ENCODE data around the gene TMEM125. TPM values are rescaled to one million over a fixed set of nuclear protein-coding genes. Genes with fewer than 3 reads are reported as not detected.

The TMEM125 gene
- total RNA-seq, 1 donor from 2014 or later: 0.64 TPM

DNA sequence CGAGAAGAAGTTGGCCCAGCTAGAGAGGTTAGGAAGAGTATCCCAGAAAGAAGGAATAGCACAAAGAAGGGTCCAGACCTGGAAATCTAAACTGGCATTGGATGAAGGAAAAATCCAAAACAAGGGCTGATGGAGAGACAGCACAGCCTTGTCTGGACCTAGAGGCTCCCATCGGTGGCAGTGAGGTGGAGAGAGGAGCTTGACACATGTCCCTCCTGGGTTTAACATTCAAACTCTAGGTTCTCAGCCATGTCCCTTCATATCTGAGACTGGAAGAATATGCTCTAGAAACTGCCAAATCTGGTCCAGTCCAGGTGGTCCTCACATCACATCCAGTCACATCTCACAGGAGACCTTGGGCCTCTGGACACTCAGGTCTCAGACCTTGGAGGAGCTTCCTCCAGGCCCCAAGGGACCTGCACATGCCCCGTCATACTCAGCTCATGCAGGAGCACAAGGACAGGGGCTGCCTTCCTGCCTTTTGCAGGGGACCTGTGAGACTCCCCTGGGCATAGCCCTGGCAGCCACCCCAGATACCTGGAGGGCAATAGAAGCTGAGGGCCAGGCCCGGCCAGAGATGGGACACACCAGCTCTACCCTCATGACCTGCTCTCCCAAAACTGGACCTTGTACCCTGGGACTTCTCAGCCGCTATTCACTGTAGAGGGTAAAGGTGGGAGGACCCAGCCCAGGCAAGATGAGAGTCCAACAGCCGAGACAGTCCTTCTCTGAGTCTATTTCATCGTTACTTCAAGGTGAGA is 7.5 kb downstream of the TMEM125 start:
- H3K36me3 ChIP-seq (ENCODE audit: insufficient read depth, low read length): no peaks in the 10 kb centered on the region
- H3K9ac ChIP-seq (ENCODE audit: low read length): no peak overlapping the region
- FAIRE-seq (no peak), DNase-seq (ENCODE audit: low read depth) (no peak)
- peaks cover 9% of the 10 kb centered on the region for H3K9me3 Mint-ChIP-seq (ENCODE audit: unreplicated experiment)
- H3K79me2 ChIP-seq (ENCODE audit: insufficient read depth, low read length): no peaks in the 10 kb centered on the region
- H3K27ac Mint-ChIP-seq (ENCODE audit: unreplicated experiment): no peak overlapping the region
- H3K27ac ChIP-seq (ENCODE audit: low read depth, low read length): no peak overlapping the region
- no peaks in the 10 kb centered on the region for H4K20me1 ChIP-seq (ENCODE audit: insufficient read depth, low read length)
- peaks cover 2% of the 10 kb centered on the region for H3K36me3 Mint-ChIP-seq (ENCODE audit: low read depth, unreplicated experiment)
- H3K27me3 Mint-ChIP-seq (ENCODE audit: low read depth, unreplicated experiment): peaks cover 16% of the 10 kb centered on the region
- H3K9me3 ChIP-seq (ENCODE audit: insufficient read depth, low read depth, low read length): no peaks in the 10 kb centered on the region
- no peaks in the 10 kb centered on the region for H3K4me1 ChIP-seq (ENCODE audit: insufficient read depth, low read length)
- H3K4me3 ChIP-seq (ENCODE audit: insufficient read depth, low read depth, low read length): no peak overlapping the region
- H3K4me1 Mint-ChIP-seq (ENCODE audit: low read depth, unreplicated experiment): no peaks in the 10 kb centered on the region
- peaks cover 2% of the 10 kb centered on the region for H3K27me3 ChIP-seq (ENCODE audit: insufficient read depth, low read length)
- no peak overlapping the region for H3K4me2 ChIP-seq (ENCODE audit: low read length)
- no peak overlapping the region for H2AFZ ChIP-seq (ENCODE audit: low read depth, low read length)
- no peak overlapping the region for H3K4me3 Mint-ChIP-seq (ENCODE audit: unreplicated experiment)
- TF ChIP-seq EZH2 (IDR thresholded peaks at IDR 0.05; ENCODE audit: insufficient read depth, low read length): no peak

DNA sequence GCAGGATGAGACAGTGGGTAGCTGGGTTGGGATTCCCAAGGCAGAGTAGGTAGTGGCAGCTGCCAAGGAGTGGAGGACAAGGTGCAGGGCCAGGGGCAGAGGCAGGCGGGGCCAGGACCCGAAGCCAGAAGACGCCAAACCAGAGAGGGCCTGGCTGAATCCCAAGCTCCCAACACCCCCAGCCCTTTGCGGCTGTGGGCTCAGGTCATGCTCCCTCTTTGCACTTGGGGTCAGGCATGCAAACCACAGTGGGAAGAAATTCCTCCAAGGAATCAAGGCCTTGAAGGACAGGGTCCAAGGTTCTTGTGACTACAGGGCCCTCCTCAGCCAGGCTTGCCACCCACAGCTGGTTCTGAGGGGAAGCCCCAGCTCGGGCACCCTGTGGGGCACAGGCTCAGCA is 9.4 kb downstream of the TMEM125 start:
- Mint-ChIP-seq H3K4me1 (ENCODE audit: low read depth, unreplicated experiment) (no peaks in the 10 kb centered on the region), H3K9me3 (ENCODE audit: unreplicated experiment) (peaks cover 9% of the 10 kb centered on the region), H3K36me3 (ENCODE audit: low read depth, unreplicated experiment) (peaks cover 2% of the 10 kb centered on the region), H3K27ac (ENCODE audit: unreplicated experiment) (no peak overlapping the region), H3K27me3 (ENCODE audit: low read depth, unreplicated experiment) (peaks cover 18% of the 10 kb centered on the region), H3K4me3 (ENCODE audit: unreplicated experiment) (no peak overlapping the region)
- Histone ChIP-seq H3K36me3 (ENCODE audit: insufficient read depth, low read length) (no peaks in the 10 kb centered on the region), H3K79me2 (ENCODE audit: insufficient read depth, low read length) (no peaks in the 10 kb centered on the region), H4K20me1 (ENCODE audit: insufficient read depth, low read length) (no peaks in the 10 kb centered on the region), H3K9ac (ENCODE audit: low read length) (no peak overlapping the region), H2AFZ (ENCODE audit: low read depth, low read length) (no peak overlapping the region), H3K4me3 (ENCODE audit: insufficient read depth, low read depth, low read length) (no peak overlapping the region), H3K27me3 (ENCODE audit: insufficient read depth, low read length) (peaks cover 2% of the 10 kb centered on the region), H3K27ac (ENCODE audit: low read depth, low read length) (no peak overlapping the region), H3K4me2 (ENCODE audit: low read length) (no peak overlapping the region), H3K4me1 (ENCODE audit: insufficient read depth, low read length) (no peaks in the 10 kb centered on the region), H3K9me3 (ENCODE audit: insufficient read depth, low read depth, low read length) (no peaks in the 10 kb centered on the region)
- no peak for FAIRE-seq
- DNase-seq (ENCODE audit: low read depth): no peak
- TF ChIP-seq EZH2 (IDR thresholded peaks at IDR 0.05; ENCODE audit: insufficient read depth, low read length): no peak
- TF ChIP-seq, protein P1, sequence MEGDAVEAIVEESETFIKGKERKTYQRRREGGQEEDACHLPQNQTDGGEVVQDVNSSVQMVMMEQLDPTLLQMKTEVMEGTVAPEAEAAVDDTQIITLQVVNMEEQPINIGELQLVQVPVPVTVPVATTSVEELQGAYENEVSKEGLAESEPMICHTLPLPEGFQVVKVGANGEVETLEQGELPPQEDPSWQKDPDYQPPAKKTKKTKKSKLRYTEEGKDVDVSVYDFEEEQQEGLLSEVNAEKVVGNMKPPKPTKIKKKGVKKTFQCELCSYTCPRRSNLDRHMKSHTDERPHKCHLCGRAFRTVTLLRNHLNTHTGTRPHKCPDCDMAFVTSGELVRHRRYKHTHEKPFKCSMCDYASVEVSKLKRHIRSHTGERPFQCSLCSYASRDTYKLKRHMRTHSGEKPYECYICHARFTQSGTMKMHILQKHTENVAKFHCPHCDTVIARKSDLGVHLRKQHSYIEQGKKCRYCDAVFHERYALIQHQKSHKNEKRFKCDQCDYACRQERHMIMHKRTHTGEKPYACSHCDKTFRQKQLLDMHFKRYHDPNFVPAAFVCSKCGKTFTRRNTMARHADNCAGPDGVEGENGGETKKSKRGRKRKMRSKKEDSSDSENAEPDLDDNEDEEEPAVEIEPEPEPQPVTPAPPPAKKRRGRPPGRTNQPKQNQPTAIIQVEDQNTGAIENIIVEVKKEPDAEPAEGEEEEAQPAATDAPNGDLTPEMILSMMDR (IDR thresholded peaks at IDR 0.05; ENCODE audit: insufficient read depth, low read depth, low read length): no peak

DNA sequence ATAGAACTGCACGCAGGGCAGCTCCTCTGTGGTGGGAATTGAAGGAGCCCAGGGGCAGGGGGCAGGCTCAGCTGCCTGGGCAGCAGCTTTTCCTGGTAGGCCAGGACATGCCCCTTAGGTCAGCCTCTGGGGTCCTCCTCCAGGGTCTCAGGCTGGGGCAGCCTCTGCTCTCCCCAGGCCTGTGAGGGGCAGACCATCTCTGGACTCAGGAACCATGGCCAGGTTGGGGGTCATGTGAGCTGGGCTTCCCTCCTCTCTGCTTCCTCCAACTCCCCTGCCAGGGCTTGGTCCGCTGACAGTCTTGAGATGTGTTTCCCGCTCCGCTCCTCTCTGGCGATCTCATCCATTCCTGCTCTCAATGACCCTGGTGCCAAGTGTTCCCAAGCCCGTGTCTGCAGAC is 9.9 kb downstream of the TMEM125 start:
- DNase-seq (ENCODE audit: low read depth) (no peak), FAIRE-seq (no peak)
- no peaks in the 10 kb centered on the region for H3K4me1 Mint-ChIP-seq (ENCODE audit: low read depth, unreplicated experiment)
- Histone ChIP-seq H4K20me1 (ENCODE audit: insufficient read depth, low read length) (no peaks in the 10 kb centered on the region), H3K9ac (ENCODE audit: low read length) (no peak overlapping the region), H3K4me3 (ENCODE audit: insufficient read depth, low read depth, low read length) (no peak overlapping the region), H3K27ac (ENCODE audit: low read depth, low read length) (no peak overlapping the region), H2AFZ (ENCODE audit: low read depth, low read length) (no peak overlapping the region), H3K27me3 (ENCODE audit: insufficient read depth, low read length) (peaks cover 5% of the 10 kb centered on the region), H3K4me2 (ENCODE audit: low read length) (no peak overlapping the region), H3K79me2 (ENCODE audit: insufficient read depth, low read length) (no peaks in the 10 kb centered on the region), H3K4me1 (ENCODE audit: insufficient read depth, low read length) (no peaks in the 10 kb centered on the region), H3K9me3 (ENCODE audit: insufficient read depth, low read depth, low read length) (no peaks in the 10 kb centered on the region), H3K36me3 (ENCODE audit: insufficient read depth, low read length) (no peaks in the 10 kb centered on the region)
- H3K4me3 Mint-ChIP-seq (ENCODE audit: unreplicated experiment): no peak overlapping the region
- no peak for TF ChIP-seq EZH2 (IDR thresholded peaks at IDR 0.05; ENCODE audit: insufficient read depth, low read length)
- TF ChIP-seq, protein P1 (IDR thresholded peaks at IDR 0.05; ENCODE audit: insufficient read depth, low read depth, low read length): no peak
- H3K9me3 Mint-ChIP-seq (ENCODE audit: unreplicated experiment): peaks cover 6% of the 10 kb centered on the region
- H3K27ac Mint-ChIP-seq (ENCODE audit: unreplicated experiment): no peak overlapping the region
- peaks cover 5% of the 10 kb centered on the region for H3K36me3 Mint-ChIP-seq (ENCODE audit: low read depth, unreplicated experiment)
- peaks cover 23% of the 10 kb centered on the region for H3K27me3 Mint-ChIP-seq (ENCODE audit: low read depth, unreplicated experiment)
